ENCODE results near the gene GAGE12J.

DNA sequence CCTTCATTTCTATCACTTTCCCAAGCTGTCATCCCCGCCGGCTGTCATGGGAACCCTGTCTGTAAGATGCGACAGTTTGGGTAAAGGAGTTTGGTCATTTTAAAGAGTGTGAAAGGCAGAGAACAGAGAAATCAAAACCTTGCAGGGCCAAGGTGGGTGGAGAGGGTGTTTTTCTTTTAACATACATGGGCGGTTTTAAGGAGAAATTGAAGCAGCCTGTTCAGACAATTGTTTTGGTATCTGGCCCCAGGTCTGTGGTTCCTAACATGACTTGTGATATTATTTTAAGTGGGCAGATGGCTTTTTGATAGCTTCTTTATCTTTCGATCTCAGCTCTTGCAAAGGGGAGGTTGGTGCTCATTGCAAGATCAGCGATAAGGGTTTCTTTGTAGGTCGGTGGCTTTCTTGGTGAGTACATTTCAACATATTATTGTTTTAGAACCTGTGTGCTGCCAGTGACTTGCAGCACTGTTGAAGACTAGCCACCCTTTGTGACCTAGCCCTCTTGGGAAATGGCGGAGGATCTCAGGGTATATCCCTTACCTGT is 48.6 kb upstream of the GAGE12J start:
- TF ChIP-seq, protein P1, sequence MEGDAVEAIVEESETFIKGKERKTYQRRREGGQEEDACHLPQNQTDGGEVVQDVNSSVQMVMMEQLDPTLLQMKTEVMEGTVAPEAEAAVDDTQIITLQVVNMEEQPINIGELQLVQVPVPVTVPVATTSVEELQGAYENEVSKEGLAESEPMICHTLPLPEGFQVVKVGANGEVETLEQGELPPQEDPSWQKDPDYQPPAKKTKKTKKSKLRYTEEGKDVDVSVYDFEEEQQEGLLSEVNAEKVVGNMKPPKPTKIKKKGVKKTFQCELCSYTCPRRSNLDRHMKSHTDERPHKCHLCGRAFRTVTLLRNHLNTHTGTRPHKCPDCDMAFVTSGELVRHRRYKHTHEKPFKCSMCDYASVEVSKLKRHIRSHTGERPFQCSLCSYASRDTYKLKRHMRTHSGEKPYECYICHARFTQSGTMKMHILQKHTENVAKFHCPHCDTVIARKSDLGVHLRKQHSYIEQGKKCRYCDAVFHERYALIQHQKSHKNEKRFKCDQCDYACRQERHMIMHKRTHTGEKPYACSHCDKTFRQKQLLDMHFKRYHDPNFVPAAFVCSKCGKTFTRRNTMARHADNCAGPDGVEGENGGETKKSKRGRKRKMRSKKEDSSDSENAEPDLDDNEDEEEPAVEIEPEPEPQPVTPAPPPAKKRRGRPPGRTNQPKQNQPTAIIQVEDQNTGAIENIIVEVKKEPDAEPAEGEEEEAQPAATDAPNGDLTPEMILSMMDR (IDR thresholded peaks at IDR 0.05), result no peak
- TF ChIP-seq POLR2A (IDR thresholded peaks at IDR 0.05), result no peak

Data from body of pancreas (tissue), 4 donors.